HPDE6-E6E7 (cell line): ENCODE data around the gene RGS3.

ENCODE experiments used
- DNase-seq: peaks from one replicate; pipeline ENCODE4 v3.0.0; 2011; ENCODE audit warnings: missing footprints; ENCODE audit errors: extremely low spot score

Gene RGS3

GRCh38 chr9:113465599-113466140 lies 2.1 kb downstream of the RGS3 start:
- no peak for DNase-seq

- DNase-seq, result no peak
Measured at GRCh38 chr9:113467183-113467582, 3.7 kb downstream of the RGS3 start.

- DNase-seq, result no peak
Measured at GRCh38 chr9:113468716-113469448, 5.4 kb downstream of the RGS3 start.

- no peak for DNase-seq
Measured at GRCh38 chr9:113471143-113471542, 7.6 kb downstream of the RGS3 start.

- no peak for DNase-seq
Measured at GRCh38 chr9:113471566-113471965, 8.0 kb downstream of the RGS3 start.

- DNase-seq, result no peak
Measured at GRCh38 chr9:113472199-113472598, 8.7 kb downstream of the RGS3 start.

- DNase-seq, result no peak
Measured at GRCh38 chr9:113474360-113475028, 11.0 kb downstream of the RGS3 start.

GRCh38 chr9:113475031-113475430 lies 11.5 kb downstream of the RGS3 start:
- no peak for DNase-seq

GRCh38 chr9:113475992-113476391 lies 12.5 kb downstream of the RGS3 start:
- no peak for DNase-seq

GRCh38 chr9:113476511-113476916 lies 13.0 kb downstream of the RGS3 start:
- DNase-seq, result no peak

- DNase-seq, result no peak
Measured at GRCh38 chr9:113477058-113477457, 13.5 kb downstream of the RGS3 start.

- DNase-seq, result no peak
Measured at GRCh38 chr9:113477661-113478060, 14.1 kb downstream of the RGS3 start.

- no peak for DNase-seq
Measured at GRCh38 chr9:113479174-113479621, 15.7 kb downstream of the RGS3 start.

- DNase-seq, result no peak
Measured at GRCh38 chr9:113480612-113481011, 17.1 kb downstream of the RGS3 start.

GRCh38 chr9:113481176-113481787 lies 17.8 kb downstream of the RGS3 start:
- no peak for DNase-seq

- no peak for DNase-seq
Measured at GRCh38 chr9:113482341-113482740, 18.8 kb downstream of the RGS3 start.

GRCh38 chr9:113482991-113483675 lies 19.6 kb downstream of the RGS3 start:
- DNase-seq, result no peak

GRCh38 chr9:113483676-113484257 lies 20.2 kb downstream of the RGS3 start:
- no peak for DNase-seq

- no peak for DNase-seq
Measured at GRCh38 chr9:113484258-113484730, 20.8 kb downstream of the RGS3 start.

GRCh38 chr9:113485761-113486115 lies 22.2 kb downstream of the RGS3 start:
- no peak for DNase-seq

GRCh38 chr9:113486327-113486726 lies 22.8 kb downstream of the RGS3 start:
- DNase-seq, result no peak

- DNase-seq, result peak; percentile 23
Measured at GRCh38 chr9:113488071-113488470, 24.5 kb downstream of the RGS3 start.
